AG09309 (cell line): ENCODE data around the gene TEX2.

ENCODE experiments used
- DNase-seq: peaks from one replicate; pipeline ENCODE4 v3.0.0-alpha.2; 2010; ENCODE audit warnings: low read depth
- H3K4me3 ChIP-seq: 2 replicates; pipeline ENCODE4 v1.5.1; 2011; ENCODE audit warnings: mild to moderate bottlenecking, low read depth, low read length, moderate library complexity; ENCODE audit not compliant: control insufficient read depth
- TF ChIP-seq, protein P1 (sequence below): IDR thresholded peaks from 2 replicates; pipeline ENCODE4 v1.5.1; 2011; ENCODE audit warnings: mild to moderate bottlenecking, low read depth, low read length, inconsistent platforms; ENCODE audit not compliant: insufficient read depth, control insufficient read depth; ENCODE audit errors: missing control alignments

TEX2 gene

DNA sequence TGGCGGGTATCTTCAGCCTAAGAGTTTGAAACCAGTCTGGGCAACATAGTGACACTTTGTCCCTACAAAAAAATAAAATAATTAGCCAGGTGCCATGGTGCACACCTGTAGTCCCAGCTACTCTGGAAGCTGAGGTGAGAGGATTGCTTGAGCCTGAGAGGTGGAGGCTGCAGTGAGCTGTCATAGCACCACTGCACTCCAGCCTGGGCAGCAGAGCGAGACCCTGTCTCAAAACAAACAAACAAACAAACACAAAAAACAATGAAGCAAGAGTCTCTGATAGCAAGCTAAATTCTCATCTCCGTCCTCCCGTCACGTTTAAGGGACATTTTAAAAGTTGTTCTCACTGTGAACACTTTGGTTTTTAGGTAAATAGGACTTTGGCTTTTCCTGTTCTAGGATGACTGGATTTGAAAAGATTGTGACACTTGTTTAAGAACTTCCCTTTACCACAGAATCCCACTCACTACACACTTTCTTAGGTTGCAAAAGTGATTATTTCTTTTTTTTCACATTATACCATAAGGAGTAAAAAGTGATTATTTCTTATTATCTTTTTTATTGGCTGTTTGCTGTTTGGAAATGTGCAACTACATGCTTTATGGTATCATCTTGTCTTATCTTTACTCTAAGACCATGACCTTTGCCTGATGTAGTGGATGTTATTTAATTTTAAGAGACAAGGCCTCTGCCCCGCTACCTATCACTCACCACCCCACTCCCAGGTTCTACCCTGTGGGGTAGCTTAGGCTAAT, 128.7 kb downstream of the TEX2 start:
- TF ChIP-seq, protein P1, sequence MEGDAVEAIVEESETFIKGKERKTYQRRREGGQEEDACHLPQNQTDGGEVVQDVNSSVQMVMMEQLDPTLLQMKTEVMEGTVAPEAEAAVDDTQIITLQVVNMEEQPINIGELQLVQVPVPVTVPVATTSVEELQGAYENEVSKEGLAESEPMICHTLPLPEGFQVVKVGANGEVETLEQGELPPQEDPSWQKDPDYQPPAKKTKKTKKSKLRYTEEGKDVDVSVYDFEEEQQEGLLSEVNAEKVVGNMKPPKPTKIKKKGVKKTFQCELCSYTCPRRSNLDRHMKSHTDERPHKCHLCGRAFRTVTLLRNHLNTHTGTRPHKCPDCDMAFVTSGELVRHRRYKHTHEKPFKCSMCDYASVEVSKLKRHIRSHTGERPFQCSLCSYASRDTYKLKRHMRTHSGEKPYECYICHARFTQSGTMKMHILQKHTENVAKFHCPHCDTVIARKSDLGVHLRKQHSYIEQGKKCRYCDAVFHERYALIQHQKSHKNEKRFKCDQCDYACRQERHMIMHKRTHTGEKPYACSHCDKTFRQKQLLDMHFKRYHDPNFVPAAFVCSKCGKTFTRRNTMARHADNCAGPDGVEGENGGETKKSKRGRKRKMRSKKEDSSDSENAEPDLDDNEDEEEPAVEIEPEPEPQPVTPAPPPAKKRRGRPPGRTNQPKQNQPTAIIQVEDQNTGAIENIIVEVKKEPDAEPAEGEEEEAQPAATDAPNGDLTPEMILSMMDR, result no peak
- no peak overlapping the region for H3K4me3 ChIP-seq

GRCh38 chr17:64133546-64134215, 129.4 kb downstream of the TEX2 start:
- TF ChIP-seq, protein P1, result peak; percentile 58
- DNase-seq, result no peak
- H3K4me3 ChIP-seq, result no peak overlapping the region

More for the DNA sequence above, 128.7 kb downstream of the TEX2 start:
- DNase-seq, result no peak

- no peak overlapping the region for H3K4me3 ChIP-seq
- TF ChIP-seq, protein P1, result no peak
- no peak for DNase-seq
Observed at GRCh38 chr17:64131606-64132270, 131.3 kb downstream of the TEX2 start.

- TF ChIP-seq, protein P1, result peak; percentile 8
- H3K4me3 ChIP-seq, result peak overlapping the region; percentile 59
Observed at GRCh38 chr17:64130559-64131001, 132.5 kb downstream of the TEX2 start.

GRCh38 chr17:64129765-64130558, 133.1 kb downstream of the TEX2 start, which contains the start of gene ERN1:
ERN1 (minus strand) TSS chr17:64130144; CDS start chr17:64130029, 115 bp downstream.
- DNase-seq, result peak; percentile 71
- TF ChIP-seq, protein P1, result no peak
- H3K4me3 ChIP-seq, result peak within 1 kb of the TSS; percentile 59

More at GRCh38 chr17:64130559-64131001, 132.5 kb downstream of the TEX2 start:
- DNase-seq, result no peak

- H3K4me3 ChIP-seq, result peak overlapping the region; percentile 55
- TF ChIP-seq, protein P1, result no peak
- no peak for DNase-seq
Observed at GRCh38 chr17:64129515-64129764, 133.6 kb downstream of the TEX2 start.
